Osteoblast (primary cell): Measurements from ENCODE around the gene PMPCA. TPM values are rescaled to one million over a fixed set of nuclear protein-coding genes. Genes with fewer than 3 reads are reported as not detected.

Experiments used
- DNase-seq: peaks from one replicate; pipeline ENCODE4 v3.0.0; 2011; ENCODE audit warnings: low spot score, mixed read lengths; ENCODE audit not compliant: insufficient read length; ENCODE audit errors: missing footprints
- H2AFZ ChIP-seq: 2 replicates; pipeline ENCODE4 v1.6.0; 2011; ENCODE audit warnings: mild to moderate bottlenecking, low read length
- H3K27ac ChIP-seq: 2 replicates; pipeline ENCODE4 v1.5.1; 2011; ENCODE audit warnings: mild to moderate bottlenecking, low read depth, low read length, moderate library complexity
- H3K27me3 ChIP-seq: 2 replicates; pipeline ENCODE4 v1.6.0; 2012; ENCODE audit warnings: mild to moderate bottlenecking, control low read depth, inconsistent platforms, low read length, moderate library complexity; ENCODE audit not compliant: insufficient read depth
- H3K36me3 ChIP-seq: 2 replicates; pipeline ENCODE4 v1.5.1; 2011; ENCODE audit warnings: mild to moderate bottlenecking, low read length, control low read depth, moderate library complexity; ENCODE audit not compliant: insufficient read depth
- H3K4me1 ChIP-seq: 2 replicates; pipeline ENCODE4 v1.5.1; 2011; ENCODE audit warnings: mild to moderate bottlenecking, low read length, control low read depth, moderate library complexity; ENCODE audit not compliant: insufficient read depth
- H3K4me2 ChIP-seq: 2 replicates; pipeline ENCODE4 v1.6.0; 2011; ENCODE audit warnings: mild to moderate bottlenecking, low read length; ENCODE audit not compliant: insufficient read depth
- H3K4me3 ChIP-seq: fragments of 200-600 bp; sonication (generic); 3 replicates; pipeline ENCODE4 v1.5.1; 2012; ENCODE audit warnings: mild to moderate bottlenecking, low read length, inconsistent platforms; ENCODE audit not compliant: insufficient read depth
- H3K79me2 ChIP-seq: 2 replicates; pipeline ENCODE4 v1.6.0; 2012; ENCODE audit warnings: mild to moderate bottlenecking, low read length, control low read depth, inconsistent platforms; ENCODE audit not compliant: insufficient read depth
- H3K9me3 ChIP-seq: 2 replicates; pipeline ENCODE4 v1.5.1; 2011; ENCODE audit warnings: low read depth, low read length, control low read depth
- H4K20me1 ChIP-seq: 2 replicates; pipeline ENCODE4 v1.6.0; 2012; ENCODE audit warnings: mild to moderate bottlenecking, low read length, control low read depth; ENCODE audit not compliant: insufficient read depth
- total RNA-seq: library from RNA; depleted of rRNA; stranded (reverse); fragments of >200 nt; gene quantifications from 2 replicates; pipeline ENCODE4 v1.2.3, GENCODE V29; 2012
- TF ChIP-seq, protein P1 (sequence below): IDR thresholded peaks from 2 replicates; pipeline ENCODE4 v1.5.1; 2011; ENCODE audit warnings: mild to moderate bottlenecking, low read depth, low read length, moderate library complexity; ENCODE audit errors: extremely low read depth

The PMPCA gene
- total RNA-seq, 1 donor = 39.1 TPM

DNA sequence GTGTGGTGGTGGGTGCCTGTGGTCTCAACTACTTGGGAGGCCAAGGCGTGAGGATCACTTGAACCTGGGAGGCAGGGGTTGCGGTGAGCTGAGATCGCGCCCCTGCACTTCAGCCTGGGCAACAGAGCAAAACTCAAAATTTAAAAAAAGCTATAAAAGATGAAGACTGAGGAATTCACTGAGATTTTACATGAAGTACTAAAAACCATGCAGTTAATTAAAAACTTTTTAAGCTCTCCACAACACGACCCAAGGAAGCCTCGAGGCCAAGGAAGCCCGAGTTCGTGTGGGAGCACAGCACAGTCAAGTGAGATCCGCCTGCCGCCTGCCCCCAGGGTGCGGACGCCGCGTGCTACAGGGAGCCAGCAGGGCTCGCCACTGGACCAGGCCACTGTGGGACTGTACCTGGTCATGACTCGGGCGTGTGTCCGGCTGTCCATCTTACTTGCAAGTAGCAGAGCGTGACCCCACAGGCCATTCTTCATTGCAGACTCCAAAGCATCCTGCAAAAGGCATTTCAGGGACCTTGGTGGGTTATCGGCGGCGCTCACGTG is 50.4 kb downstream of the PMPCA start:
- no peaks in the 10 kb centered on the region for H3K4me1 ChIP-seq
- H3K4me2 ChIP-seq = no peak overlapping the region
- TF ChIP-seq, protein P1, sequence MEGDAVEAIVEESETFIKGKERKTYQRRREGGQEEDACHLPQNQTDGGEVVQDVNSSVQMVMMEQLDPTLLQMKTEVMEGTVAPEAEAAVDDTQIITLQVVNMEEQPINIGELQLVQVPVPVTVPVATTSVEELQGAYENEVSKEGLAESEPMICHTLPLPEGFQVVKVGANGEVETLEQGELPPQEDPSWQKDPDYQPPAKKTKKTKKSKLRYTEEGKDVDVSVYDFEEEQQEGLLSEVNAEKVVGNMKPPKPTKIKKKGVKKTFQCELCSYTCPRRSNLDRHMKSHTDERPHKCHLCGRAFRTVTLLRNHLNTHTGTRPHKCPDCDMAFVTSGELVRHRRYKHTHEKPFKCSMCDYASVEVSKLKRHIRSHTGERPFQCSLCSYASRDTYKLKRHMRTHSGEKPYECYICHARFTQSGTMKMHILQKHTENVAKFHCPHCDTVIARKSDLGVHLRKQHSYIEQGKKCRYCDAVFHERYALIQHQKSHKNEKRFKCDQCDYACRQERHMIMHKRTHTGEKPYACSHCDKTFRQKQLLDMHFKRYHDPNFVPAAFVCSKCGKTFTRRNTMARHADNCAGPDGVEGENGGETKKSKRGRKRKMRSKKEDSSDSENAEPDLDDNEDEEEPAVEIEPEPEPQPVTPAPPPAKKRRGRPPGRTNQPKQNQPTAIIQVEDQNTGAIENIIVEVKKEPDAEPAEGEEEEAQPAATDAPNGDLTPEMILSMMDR = no peak

DNA sequence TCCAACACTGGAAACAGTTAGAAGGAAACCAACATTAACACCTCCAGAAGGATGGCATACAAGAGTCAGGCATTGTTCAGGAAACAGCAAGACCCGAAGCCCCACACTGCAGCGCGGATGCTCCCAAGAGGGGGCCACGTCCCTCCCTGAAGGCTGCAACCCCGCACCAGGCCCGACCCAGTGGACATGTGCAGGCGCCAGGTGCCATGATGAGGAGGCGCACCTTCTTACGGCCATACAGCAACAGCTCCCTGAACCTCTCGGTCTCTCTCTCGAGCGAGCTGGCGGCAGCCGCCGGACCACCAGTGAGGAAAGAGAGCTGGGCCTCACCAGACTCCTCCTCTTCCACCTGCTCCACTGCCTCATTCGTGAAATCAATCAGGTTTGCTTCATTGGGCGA is 52.2 kb downstream of the PMPCA start:
- peaks cover 38% of the 10 kb centered on the region for H3K79me2 ChIP-seq
- no peaks in the 10 kb centered on the region for H3K4me1 ChIP-seq
- no peak overlapping the region for H2AFZ ChIP-seq
- H3K9me3 ChIP-seq = no peaks in the 10 kb centered on the region
- no peak overlapping the region for H3K4me3 ChIP-seq
- DNase-seq = no peak
- H3K36me3 ChIP-seq = peaks cover 92% of the 10 kb centered on the region
- TF ChIP-seq, protein P1 = no peak
- no peaks in the 10 kb centered on the region for H3K27me3 ChIP-seq
- H4K20me1 ChIP-seq = peaks cover 20% of the 10 kb centered on the region
- H3K4me2 ChIP-seq = no peak overlapping the region
- H3K27ac ChIP-seq = no peak overlapping the region

More for the DNA sequence above, 50.4 kb downstream of the PMPCA start:
- H2AFZ ChIP-seq = no peak overlapping the region
- no peaks in the 10 kb centered on the region for H3K27me3 ChIP-seq
- H3K79me2 ChIP-seq = peaks cover 26% of the 10 kb centered on the region
- no peaks in the 10 kb centered on the region for H3K9me3 ChIP-seq
- H4K20me1 ChIP-seq = peaks cover 13% of the 10 kb centered on the region
- peaks cover 92% of the 10 kb centered on the region for H3K36me3 ChIP-seq
- H3K27ac ChIP-seq = no peak overlapping the region
- no peak for DNase-seq
- no peak overlapping the region for H3K4me3 ChIP-seq

DNA sequence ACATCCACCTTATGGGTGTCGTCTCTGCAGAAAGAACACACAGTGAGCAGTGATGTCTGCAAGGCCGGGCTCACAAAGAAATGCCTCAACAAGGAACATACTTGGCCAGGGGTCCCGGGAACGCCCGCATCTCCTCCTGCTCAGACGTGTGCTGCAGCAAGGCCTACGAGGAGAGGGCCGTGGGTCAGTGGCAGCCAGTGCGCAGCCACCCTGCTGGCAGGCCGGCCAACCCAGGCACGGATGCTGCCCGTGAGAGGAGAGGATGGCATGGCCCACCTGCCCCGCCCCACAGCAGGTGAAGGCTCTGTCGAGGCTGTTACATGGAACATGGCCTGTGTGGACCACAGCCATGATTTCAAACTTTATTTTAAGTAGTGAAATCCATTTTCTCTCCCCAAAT is 53.1 kb downstream of the PMPCA start:
- Histone ChIP-seq H3K36me3 (peaks cover 96% of the 10 kb centered on the region), H3K9me3 (no peaks in the 10 kb centered on the region), H3K4me2 (no peak overlapping the region), H3K79me2 (peaks cover 46% of the 10 kb centered on the region), H3K4me1 (no peaks in the 10 kb centered on the region), H3K4me3 (no peak overlapping the region), H2AFZ (no peak overlapping the region), H3K27me3 (no peaks in the 10 kb centered on the region), H3K27ac (no peak overlapping the region), H4K20me1 (peaks cover 24% of the 10 kb centered on the region)
- no peak for DNase-seq
- TF ChIP-seq, protein P1 = no peak

- TF ChIP-seq, protein P1 = no peak
- H3K79me2 ChIP-seq = peaks cover 52% of the 10 kb centered on the region
- H4K20me1 ChIP-seq = peaks cover 28% of the 10 kb centered on the region
- H3K27ac ChIP-seq = no peak overlapping the region
- peaks cover 96% of the 10 kb centered on the region for H3K36me3 ChIP-seq
- no peak overlapping the region for H2AFZ ChIP-seq
- no peak for DNase-seq
- no peak overlapping the region for H3K4me2 ChIP-seq
- no peaks in the 10 kb centered on the region for H3K4me1 ChIP-seq
- H3K9me3 ChIP-seq = no peaks in the 10 kb centered on the region
- no peak overlapping the region for H3K4me3 ChIP-seq
- H3K27me3 ChIP-seq = no peaks in the 10 kb centered on the region
Observed at GRCh38 chr9:136464241-136464640, 53.8 kb downstream of the PMPCA start.
